Gastroesophageal sphincter (tissue), 4 donors: ENCODE measurements around the gene RAB7A. TPM values are rescaled to one million over a fixed set of nuclear protein-coding genes. Genes with fewer than 3 reads are reported as not detected.

Experiments used
- ATAC-seq: fragments of 150-250 bp; one replicate; pipeline ENCODE4 v1.9.1; 2016; ENCODE audit warnings: mild to moderate bottlenecking, moderate library complexity
- H3K27ac ChIP-seq, 4 donors: fragments of 200-600 bp; sonication (generic) in 3 of 4; 1 replicate in 3 of 4; 2 replicates in 1 of 4; pipeline ENCODE4 v1.5.1; 2016 to 2019
- H3K27me3 ChIP-seq: fragments of 200-600 bp; sonication (generic); one replicate; pipeline ENCODE4 v1.5.1; 2019
- H3K36me3 ChIP-seq, 2 donors: fragments of 200-600 bp; sonication (generic); one replicate each; pipeline ENCODE4 v1.5.1; 2019; ENCODE audit warnings: control low read depth in 1 of 2
- H3K4me1 ChIP-seq, 3 donors: fragments of 200-600 bp; sonication (generic); 1 replicate in 2 of 3; 2 replicates in 1 of 3; pipeline ENCODE4 v1.5.1; 2016 to 2019; ENCODE audit warnings: control low read depth in 2 of 3
- H3K4me3 ChIP-seq, 2 donors: fragments of 200-600 bp; sonication (generic); one replicate each; pipeline ENCODE4 v1.5.1; 2019; ENCODE audit warnings: mild to moderate bottlenecking in 1 of 2, moderate library complexity in 1 of 2
- H3K9me3 ChIP-seq, 3 donors: fragments of 200-600 bp; sonication (generic); one replicate each; pipeline ENCODE4 v1.5.1; 2017 to 2019; ENCODE audit warnings: control low read depth in 2 of 3
- EP300 ChIP-seq: sonication (generic); formaldehyde crosslinking; IDR thresholded peaks from one replicate; pipeline ENCODE4 v1.6.1; 2017; ENCODE audit warnings: antibody characterized with exemption, mild to moderate bottlenecking
- POLR2A ChIP-seq, 2 donors: fragments of 450-650 bp; IDR thresholded peaks; one replicate each; pipeline ENCODE4 v1.6.1; 2017; ENCODE audit warnings: antibody characterized with exemption in 2 of 2, mild to moderate bottlenecking in 2 of 2, moderate library complexity in 1 of 2
- POLR2AphosphoS5 ChIP-seq: sonication (generic); formaldehyde crosslinking; IDR thresholded peaks from one replicate; pipeline ENCODE4 v1.6.1; 2017; ENCODE audit warnings: antibody characterized with exemption
- WGBS, 2 donors: methylation state at CpG; one replicate each; pipeline ENCODE4 v1.1.5; 2018; ENCODE audit warnings: low coverage in 1 of 2; 5-methylcytosine and 5-hydroxymethylcytosine counted together
- total RNA-seq, 4 donors: library from RNA; depleted of rRNA; stranded (reverse); fragments of >200 nt; gene quantifications; one replicate each; pipeline ENCODE4 v1.1.0, GENCODE V29; 2016
- TF ChIP-seq, protein P1 (sequence below), 4 experiments: fragments of 200-600 bp in 2 of 4; fragments of 450-650 bp in 2 of 4; sonication (generic) in 1 of 4; IDR thresholded peaks; one replicate each; pipeline ENCODE4 v1.5.1; 2017 to 2019; ENCODE audit warnings: antibody characterized with exemption in 4 of 4, mild to moderate bottlenecking in 2 of 4, moderate library complexity in 2 of 4

RAB7A gene
- total RNA-seq, 4 donors from 2014 or later = 77.9 to 109 (median 87.2) TPM

DNA sequence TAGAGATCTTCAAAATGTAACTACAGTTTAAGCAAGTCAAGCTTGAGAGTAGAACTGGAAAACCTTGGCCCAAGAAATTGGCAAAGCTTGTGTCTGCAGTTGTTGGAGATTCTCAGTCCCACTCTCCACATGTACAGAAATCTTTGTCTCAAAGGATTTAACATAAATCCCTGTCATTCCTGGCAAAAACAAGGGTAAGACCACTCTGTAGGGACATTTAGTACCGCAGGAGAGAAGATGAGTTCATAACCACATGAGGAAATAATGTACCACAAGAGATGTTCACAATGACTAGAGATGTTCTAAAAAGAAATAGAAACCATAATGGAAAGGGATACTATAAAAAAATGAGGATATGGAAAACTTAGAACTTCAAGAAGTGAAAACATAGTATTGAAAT lies 73.7 kb downstream of the RAB7A start:
- Histone ChIP-seq H3K36me3 (peaks cover 2 to 44% of the 10 kb centered on the region in 2 donors), H3K27me3 (no peaks in the 10 kb centered on the region), H3K27ac (peak overlapping the region in 3 of 4 donors; percentile 65 to 83 (median 75)), H3K4me1 (peaks cover 7 to 66% (median 16%) of the 10 kb centered on the region in 3 donors), H3K4me3 (no peak overlapping the region), H3K9me3 (no peaks in the 10 kb centered on the region)
- WGBS, 2 donors = 80 to 100% methylated on average over 1 of the region's 1 CpG
- ATAC-seq = no peak
- TF ChIP-seq POLR2A (IDR thresholded peaks at IDR 0.05) = no peak

DNA sequence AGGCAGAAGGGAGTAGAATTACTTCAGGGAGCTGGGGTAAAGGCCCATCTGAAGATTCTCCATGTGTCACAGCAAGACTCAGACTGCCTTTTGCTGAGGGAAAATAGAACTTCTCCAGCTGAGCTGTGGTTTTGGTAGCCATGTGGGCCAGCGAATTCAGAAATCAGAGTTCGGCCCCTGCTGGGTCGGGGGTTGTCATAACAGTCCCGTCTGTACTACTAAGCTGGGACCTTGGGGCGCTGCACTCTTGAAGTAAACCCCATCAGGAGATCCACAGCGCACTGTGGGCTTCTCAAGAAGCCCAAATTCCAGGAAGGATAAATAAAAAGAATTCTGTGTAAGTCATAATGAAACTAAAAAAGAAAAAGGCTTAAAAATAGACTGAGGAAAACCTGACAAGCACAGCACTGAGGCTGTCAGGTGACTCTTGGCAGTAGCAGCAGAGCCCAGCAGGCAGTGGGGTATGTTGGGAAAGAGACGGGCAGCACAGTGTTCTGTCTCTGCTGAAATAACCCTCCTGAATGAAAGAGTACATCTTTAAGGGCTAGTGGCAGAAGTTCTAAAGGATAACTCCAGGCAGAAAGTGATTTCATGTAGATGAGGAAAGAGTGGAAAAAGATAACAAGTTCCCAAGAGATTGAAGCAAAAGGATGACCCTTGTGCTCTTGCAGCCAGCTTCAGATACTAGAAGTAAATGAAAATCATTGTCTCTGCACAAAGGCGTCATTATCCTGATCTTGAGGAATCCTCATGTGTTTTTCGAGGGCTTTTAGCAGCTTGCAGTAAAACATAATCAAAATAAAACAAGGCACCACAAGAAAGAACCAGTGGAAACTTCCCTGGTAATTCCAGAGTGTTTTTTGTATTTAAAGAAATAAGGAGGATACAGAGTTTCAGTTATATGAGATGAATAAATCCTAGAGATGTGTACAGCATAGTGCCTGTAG lies 74.5 kb downstream of the RAB7A start:
- TF ChIP-seq POLR2A (IDR thresholded peaks at IDR 0.05) (no peak), EP300 (no peak), POLR2AphosphoS5 (peak; percentile 15)
- TF ChIP-seq, protein P1, sequence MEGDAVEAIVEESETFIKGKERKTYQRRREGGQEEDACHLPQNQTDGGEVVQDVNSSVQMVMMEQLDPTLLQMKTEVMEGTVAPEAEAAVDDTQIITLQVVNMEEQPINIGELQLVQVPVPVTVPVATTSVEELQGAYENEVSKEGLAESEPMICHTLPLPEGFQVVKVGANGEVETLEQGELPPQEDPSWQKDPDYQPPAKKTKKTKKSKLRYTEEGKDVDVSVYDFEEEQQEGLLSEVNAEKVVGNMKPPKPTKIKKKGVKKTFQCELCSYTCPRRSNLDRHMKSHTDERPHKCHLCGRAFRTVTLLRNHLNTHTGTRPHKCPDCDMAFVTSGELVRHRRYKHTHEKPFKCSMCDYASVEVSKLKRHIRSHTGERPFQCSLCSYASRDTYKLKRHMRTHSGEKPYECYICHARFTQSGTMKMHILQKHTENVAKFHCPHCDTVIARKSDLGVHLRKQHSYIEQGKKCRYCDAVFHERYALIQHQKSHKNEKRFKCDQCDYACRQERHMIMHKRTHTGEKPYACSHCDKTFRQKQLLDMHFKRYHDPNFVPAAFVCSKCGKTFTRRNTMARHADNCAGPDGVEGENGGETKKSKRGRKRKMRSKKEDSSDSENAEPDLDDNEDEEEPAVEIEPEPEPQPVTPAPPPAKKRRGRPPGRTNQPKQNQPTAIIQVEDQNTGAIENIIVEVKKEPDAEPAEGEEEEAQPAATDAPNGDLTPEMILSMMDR (IDR thresholded peaks at IDR 0.05) = no peak
- H3K27me3 ChIP-seq = no peaks in the 10 kb centered on the region
- H3K4me1 ChIP-seq = peaks cover 3 to 66% (median 12%) of the 10 kb centered on the region in 3 donors
- peak overlapping the region; percentile 65 to 83 (median 74) for H3K27ac ChIP-seq
- peak; percentile 86 for ATAC-seq
- 58 to 69% methylated on average over 5 to 7 of the region's 9 CpGs for WGBS, 2 donors
- H3K9me3 ChIP-seq = no peaks in the 10 kb centered on the region
- H3K4me3 ChIP-seq = no peak overlapping the region
- peaks cover 2 to 45% of the 10 kb centered on the region in 2 donors for H3K36me3 ChIP-seq

DNA sequence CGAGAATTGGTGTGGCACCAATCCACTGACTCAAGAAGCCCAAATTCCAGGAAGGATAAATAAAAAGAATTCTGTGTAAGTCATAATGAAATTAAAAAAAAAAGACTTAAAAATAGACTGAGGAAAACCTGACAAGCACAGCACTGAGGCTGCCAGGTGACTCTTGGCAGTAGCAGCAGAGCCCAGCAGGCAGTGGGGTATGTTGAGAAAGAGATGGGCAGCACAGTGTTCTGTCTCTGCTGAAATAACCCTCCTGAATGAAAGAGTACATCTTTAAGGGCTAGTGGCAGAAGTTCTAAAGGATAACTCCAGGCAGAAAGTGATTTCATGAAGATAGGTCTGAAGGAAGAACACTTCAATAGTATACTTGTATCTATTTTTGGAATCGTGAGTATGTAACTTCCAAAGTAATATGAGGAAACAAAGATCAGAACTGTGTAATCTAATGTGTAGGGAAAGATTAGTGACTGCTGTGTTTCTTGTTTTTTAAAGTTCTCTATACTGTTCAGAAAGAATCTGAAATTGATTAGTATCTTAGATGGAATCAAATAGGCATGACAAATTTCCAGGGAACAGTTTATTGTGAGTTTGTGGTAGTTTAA lies 75.9 kb downstream of the RAB7A start:
- 0 to 24% methylated on average over 1 to 2 of the region's 2 CpGs for WGBS, 2 donors
- TF ChIP-seq POLR2A (IDR thresholded peaks at IDR 0.05) (no peak), POLR2AphosphoS5 (peak; percentile 11)
- Histone ChIP-seq H3K4me1 (peaks cover 3 to 70% (median 12%) of the 10 kb centered on the region in 3 donors), H3K27me3 (no peaks in the 10 kb centered on the region), H3K36me3 (peaks cover 2 to 46% of the 10 kb centered on the region in 2 donors), H3K27ac (peak overlapping the region; percentile 53 to 83 (median 66)), H3K4me3 (no peak overlapping the region), H3K9me3 (no peaks in the 10 kb centered on the region)
- ATAC-seq = peak; percentile 81

DNA sequence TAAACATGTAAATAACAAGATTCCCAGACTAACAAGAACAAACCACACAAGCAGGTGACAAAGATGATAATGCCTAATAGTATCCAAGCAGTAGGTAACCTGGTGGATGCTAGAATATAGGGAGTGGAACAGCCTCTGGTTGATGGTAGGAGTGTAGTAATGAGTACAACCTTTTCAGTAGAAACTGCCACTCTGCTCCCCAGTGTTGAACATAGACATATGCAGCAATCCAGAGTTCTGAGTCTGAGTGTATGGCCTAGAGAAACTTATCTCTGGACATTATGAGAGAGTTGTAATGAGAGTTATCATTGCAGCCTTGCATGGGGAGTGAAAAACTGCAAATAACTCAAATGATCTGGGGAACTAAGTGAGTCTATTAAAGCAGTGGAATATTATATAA lies 77.3 kb downstream of the RAB7A start:
- Histone ChIP-seq H3K4me3 (no peak overlapping the region), H3K36me3 (peaks cover 2 to 46% of the 10 kb centered on the region in 2 donors), H3K4me1 (peaks cover 3 to 80% (median 12%) of the 10 kb centered on the region in 3 donors), H3K27ac (peak overlapping the region in 1 of 4 donors; percentile 83), H3K27me3 (no peaks in the 10 kb centered on the region), H3K9me3 (no peaks in the 10 kb centered on the region)
- TF ChIP-seq EP300 (no peak), POLR2A (IDR thresholded peaks at IDR 0.05) (no peak), POLR2AphosphoS5 (no peak)
- TF ChIP-seq, protein P1 (IDR thresholded peaks at IDR 0.05) = no peak
- no peak for ATAC-seq

DNA sequence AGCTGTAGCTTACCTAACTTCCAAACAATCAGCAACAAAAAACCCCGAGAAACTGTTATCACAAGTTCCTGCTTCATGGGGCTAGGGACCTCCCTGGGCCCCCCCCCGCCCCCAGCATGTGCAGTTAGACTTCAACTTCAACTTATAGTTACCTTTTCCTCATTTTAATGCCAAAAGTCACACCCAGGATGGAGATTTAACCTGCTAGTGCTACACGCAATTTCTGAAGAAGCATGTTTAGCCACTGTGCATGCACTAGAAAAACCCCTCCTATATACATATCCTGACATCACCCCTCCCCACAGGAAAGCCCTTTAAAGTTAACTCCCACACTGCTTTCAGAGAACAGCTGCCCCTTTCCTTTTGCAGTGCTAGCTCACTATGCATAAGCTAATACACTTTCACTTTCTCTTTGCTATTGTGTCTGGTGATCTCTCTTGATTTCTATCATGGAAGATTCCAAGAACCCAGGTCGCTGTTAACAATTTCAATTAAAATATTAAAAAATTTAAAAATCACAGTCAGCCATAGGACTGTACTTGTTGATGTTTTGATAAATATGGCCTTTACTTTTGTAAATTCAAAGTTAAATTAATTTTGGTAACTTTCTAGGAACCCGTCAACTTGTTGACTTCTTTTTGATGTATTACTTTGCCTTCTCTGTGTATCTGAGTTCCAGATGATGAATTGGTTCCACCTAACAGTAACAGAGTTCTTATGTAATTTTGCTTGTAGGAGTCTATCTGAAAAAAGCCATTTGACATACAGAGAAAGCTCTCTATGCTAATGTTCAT lies 78.2 kb downstream of the RAB7A start:
- Histone ChIP-seq H3K36me3 (peaks cover under 1 to 45% of the 10 kb centered on the region in 2 donors), H3K4me1 (peaks cover 7 to 89% (median 12%) of the 10 kb centered on the region in 3 donors), H3K27me3 (no peaks in the 10 kb centered on the region), H3K27ac (peak overlapping the region in 3 of 4 donors; percentile 39 to 83 (median 53)), H3K4me3 (peak overlapping the region in 1 of 2 donors; percentile 5), H3K9me3 (no peaks in the 10 kb centered on the region)
- no peak for ATAC-seq
- TF ChIP-seq POLR2A (IDR thresholded peaks at IDR 0.05) (no peak), EP300 (no peak), POLR2AphosphoS5 (no peak)
- TF ChIP-seq, protein P1 (IDR thresholded peaks at IDR 0.05) = no peak
- WGBS, 2 donors = 32 to 52% methylated on average over 3 to 5 of the region's 5 CpGs
